ENCODE data around the gene ERICH4. TPM values are rescaled to one million over a fixed set of nuclear protein-coding genes. Genes with fewer than 3 reads are reported as not detected.
A peak's percentile ranks its signal among the peaks of the same experiment; 100 is the strongest.

Gene ERICH4
- polyA plus RNA-seq, 1 experiment: not detected

DNA sequence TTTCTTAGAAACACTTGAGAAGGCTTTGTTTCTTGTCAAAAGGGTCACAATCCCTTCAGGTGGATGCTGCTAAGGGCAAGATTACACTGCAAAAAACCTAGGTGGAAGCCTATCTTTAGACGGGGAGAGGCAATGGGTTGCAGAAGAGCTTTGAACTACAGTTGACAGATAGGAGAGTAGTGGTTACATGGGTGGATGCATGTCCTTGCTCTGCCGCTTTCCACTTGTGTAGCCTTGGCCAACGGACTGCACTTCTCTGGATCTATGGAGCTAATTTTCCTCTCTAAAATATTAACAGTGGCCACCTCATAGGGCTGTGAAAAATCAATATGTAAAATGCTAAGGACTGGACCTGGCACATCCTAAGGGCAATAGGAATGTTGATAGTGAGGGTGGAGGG is 44.4 kb upstream of the ERICH4 start:
- DNase-seq (ENCODE audit: low read depth, low spot score): no peak
- ChIA-PET CTCF (interaction anchor here (1.1 kb wide), 1 partner anchor 44 kb away, joined by 5 read pairs; no protein-coding TSS in a partner anchor), POLR2A (no interaction called here)
- Histone ChIP-seq H3K27ac (ENCODE audit: low read depth, low read length) (no peak overlapping the region), H3K9me3 (ENCODE audit: control insufficient read depth, insufficient read depth, low read length) (no peaks in the 10 kb centered on the region), H3K4me3 (ENCODE audit: low read depth, low read length) (peak overlapping the region; percentile 90), H3K27me3 (ENCODE audit: control insufficient read depth, insufficient read depth, low read length) (no peaks in the 10 kb centered on the region)
- TF ChIP-seq, protein P1, sequence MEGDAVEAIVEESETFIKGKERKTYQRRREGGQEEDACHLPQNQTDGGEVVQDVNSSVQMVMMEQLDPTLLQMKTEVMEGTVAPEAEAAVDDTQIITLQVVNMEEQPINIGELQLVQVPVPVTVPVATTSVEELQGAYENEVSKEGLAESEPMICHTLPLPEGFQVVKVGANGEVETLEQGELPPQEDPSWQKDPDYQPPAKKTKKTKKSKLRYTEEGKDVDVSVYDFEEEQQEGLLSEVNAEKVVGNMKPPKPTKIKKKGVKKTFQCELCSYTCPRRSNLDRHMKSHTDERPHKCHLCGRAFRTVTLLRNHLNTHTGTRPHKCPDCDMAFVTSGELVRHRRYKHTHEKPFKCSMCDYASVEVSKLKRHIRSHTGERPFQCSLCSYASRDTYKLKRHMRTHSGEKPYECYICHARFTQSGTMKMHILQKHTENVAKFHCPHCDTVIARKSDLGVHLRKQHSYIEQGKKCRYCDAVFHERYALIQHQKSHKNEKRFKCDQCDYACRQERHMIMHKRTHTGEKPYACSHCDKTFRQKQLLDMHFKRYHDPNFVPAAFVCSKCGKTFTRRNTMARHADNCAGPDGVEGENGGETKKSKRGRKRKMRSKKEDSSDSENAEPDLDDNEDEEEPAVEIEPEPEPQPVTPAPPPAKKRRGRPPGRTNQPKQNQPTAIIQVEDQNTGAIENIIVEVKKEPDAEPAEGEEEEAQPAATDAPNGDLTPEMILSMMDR (IDR thresholded peaks at IDR 0.05; ENCODE audit: low read depth, low read length): no peak

DNA sequence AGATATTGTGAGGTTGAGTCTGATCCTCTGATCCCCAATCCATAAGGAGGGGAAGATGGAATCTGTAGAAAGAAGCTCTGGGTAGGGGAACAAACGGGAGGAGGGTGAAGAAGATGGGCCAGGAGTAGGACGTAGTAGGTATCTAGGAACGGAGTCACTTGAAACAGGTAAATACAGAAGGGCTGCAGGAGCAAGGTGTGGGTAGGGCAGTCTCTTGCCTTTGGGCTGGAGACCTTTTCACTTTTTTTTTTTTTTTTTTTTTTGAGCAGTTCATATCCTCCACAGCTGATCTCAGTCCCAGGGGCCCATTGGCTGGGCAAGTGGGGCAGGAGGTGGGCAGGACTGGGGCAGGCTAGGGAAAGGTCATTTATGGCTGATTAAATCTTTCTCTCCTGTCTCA is 43.9 kb upstream of the ERICH4 start:
- no peak for DNase-seq (ENCODE audit: low read depth, low spot score)
- Histone ChIP-seq H3K9me3 (ENCODE audit: control insufficient read depth, insufficient read depth, low read length) (no peaks in the 10 kb centered on the region), H3K4me3 (ENCODE audit: low read depth, low read length) (no peak overlapping the region), H3K27me3 (ENCODE audit: control insufficient read depth, insufficient read depth, low read length) (no peaks in the 10 kb centered on the region), H3K27ac (ENCODE audit: low read depth, low read length) (no peak overlapping the region)
- ChIA-PET CTCF (interaction anchor here (1.1 kb wide), 1 partner anchor 44 kb away, joined by 5 read pairs; no protein-coding TSS in a partner anchor), POLR2A (no interaction called here)
- TF ChIP-seq, protein P1 (IDR thresholded peaks at IDR 0.05; ENCODE audit: low read depth, low read length): no peak

DNA sequence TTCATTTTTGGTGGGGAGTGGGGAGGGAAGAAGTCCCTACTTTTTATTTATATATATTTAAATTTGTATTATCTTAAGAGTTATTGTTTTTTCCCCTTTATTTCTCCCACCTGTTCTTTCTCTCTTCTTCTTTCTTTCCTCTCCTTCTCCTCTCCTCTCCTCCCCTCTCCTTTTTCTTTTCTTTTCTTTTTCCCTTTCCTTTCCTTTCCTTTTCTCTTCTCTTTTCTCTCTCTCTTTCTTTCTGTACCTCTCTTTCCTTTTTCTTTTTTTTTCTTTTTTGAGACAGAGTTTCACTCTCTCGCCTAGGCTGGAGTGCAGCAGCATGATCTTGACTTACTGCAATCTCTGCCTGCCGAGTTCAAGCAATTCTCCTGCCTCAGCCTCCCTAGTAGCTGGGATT is 43.4 kb upstream of the ERICH4 start:
- Histone ChIP-seq H3K9me3 (ENCODE audit: control insufficient read depth, insufficient read depth, low read length) (no peaks in the 10 kb centered on the region), H3K27ac (ENCODE audit: low read depth, low read length) (no peak overlapping the region), H3K4me3 (ENCODE audit: low read depth, low read length) (no peak overlapping the region), H3K27me3 (ENCODE audit: control insufficient read depth, insufficient read depth, low read length) (no peaks in the 10 kb centered on the region)
- POLR2A ChIA-PET: no interaction called here
- TF ChIP-seq, protein P1 (IDR thresholded peaks at IDR 0.05; ENCODE audit: low read depth, low read length): no peak
- DNase-seq (ENCODE audit: low read depth, low spot score): no peak
- CTCF ChIA-PET: interaction anchor here (1.1 kb wide), 1 partner anchor 45 kb away, joined by 5 read pairs; no protein-coding TSS in a partner anchor

DNA sequence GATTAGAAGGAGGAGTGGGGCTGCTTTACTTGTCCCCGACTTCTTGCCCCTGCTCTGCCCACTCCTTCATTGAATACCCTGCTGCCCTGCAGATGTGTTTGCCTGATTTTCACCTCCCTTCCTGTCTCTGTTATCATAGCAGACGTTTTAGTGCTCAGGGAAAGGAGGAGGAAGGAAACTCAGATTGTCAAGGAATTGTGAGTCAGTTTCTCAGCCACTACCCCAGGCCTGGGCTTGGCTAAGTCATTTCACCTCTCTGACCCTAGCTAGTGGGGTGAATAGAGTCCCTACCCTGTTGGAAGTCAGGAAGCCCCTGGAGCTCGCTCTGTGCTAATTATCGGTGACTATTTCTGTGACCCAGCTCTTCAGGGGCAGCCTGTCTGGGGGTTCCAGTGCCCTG is 41.5 kb upstream of the ERICH4 start:
- Histone ChIP-seq H3K4me3 (ENCODE audit: low read depth, low read length) (no peak overlapping the region), H3K27ac (ENCODE audit: low read depth, low read length) (no peak overlapping the region), H3K9me3 (ENCODE audit: control insufficient read depth, insufficient read depth, low read length) (no peaks in the 10 kb centered on the region), H3K27me3 (ENCODE audit: control insufficient read depth, insufficient read depth, low read length) (no peaks in the 10 kb centered on the region)
- CTCF ChIA-PET: no interaction called here
- POLR2A ChIA-PET: no interaction called here
- TF ChIP-seq, protein P1 (IDR thresholded peaks at IDR 0.05; ENCODE audit: low read depth, low read length): no peak
- no peak for DNase-seq (ENCODE audit: low read depth, low spot score)

DNA sequence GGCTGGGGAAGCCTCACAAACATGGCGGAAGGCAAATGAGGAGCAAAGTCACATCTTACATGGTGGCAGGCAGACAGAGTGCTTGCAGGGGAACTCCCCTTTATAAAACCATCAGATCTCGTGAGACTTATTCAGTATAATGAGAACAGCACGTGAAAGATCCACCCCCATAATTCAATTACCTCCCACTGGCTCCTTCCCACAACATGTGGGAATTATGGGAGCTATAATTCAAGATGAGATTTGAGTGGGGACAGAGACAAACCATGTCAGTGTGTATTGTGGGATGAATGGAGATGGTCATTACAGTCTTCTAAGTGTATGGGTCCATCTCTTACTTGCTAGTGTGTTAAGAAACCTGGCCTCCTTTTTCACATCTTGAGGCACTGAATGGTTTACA is 40.9 kb upstream of the ERICH4 start:
- no peaks in the 10 kb centered on the region for H3K9me3 ChIP-seq (ENCODE audit: control insufficient read depth, insufficient read depth, low read length)
- no peak overlapping the region for H3K27ac ChIP-seq (ENCODE audit: low read depth, low read length)
- POLR2A ChIA-PET: no interaction called here
- H3K4me3 ChIP-seq (ENCODE audit: low read depth, low read length): no peak overlapping the region
- CTCF ChIA-PET: no interaction called here
- TF ChIP-seq, protein P1 (IDR thresholded peaks at IDR 0.05; ENCODE audit: low read depth, low read length): no peak
- DNase-seq (ENCODE audit: low read depth, low spot score): no peak
- H3K27me3 ChIP-seq (ENCODE audit: control insufficient read depth, insufficient read depth, low read length): no peaks in the 10 kb centered on the region
